Activated CD4-positive, alpha-beta T cell treated with anti-CD3 and anti-CD28 coated beads, Interleukin-2, amount 10 ng/mL, durations not matched to agents 24 days and 14 days (primary cell): ENCODE measurements around the gene ZNF860. TPM values are rescaled to one million over a fixed set of nuclear protein-coding genes. Genes with fewer than 3 reads are reported as not detected.

Experiments
- DNase-seq: peaks from one replicate; pipeline ENCODE4 v3.0.0; 2022
- H3K27ac Mint-ChIP-seq: one replicate; pipeline ENCODE4 v1.8.0; 2022; ENCODE audit warnings: mild to moderate bottlenecking, mixed read lengths
- H3K27me3 Mint-ChIP-seq: one replicate; pipeline ENCODE4 v1.8.0; 2022; ENCODE audit warnings: mixed read lengths
- H3K36me3 Mint-ChIP-seq: one replicate; pipeline ENCODE4 v1.8.0; 2022; ENCODE audit warnings: low read depth, mild to moderate bottlenecking, mixed read lengths
- H3K4me1 Mint-ChIP-seq: one replicate; pipeline ENCODE4 v1.8.0; 2021; ENCODE audit warnings: mixed read lengths
- H3K4me3 Mint-ChIP-seq: one replicate; pipeline ENCODE4 v1.8.0; 2022; ENCODE audit warnings: mild to moderate bottlenecking, moderate library complexity, mixed read lengths
- H3K9me3 Mint-ChIP-seq: one replicate; pipeline ENCODE4 v1.8.0; 2021; ENCODE audit warnings: mixed read lengths
- intact Hi-C: fragments of 100-400 bp; cut with micrococcal nuclease; formaldehyde crosslinking; loops from one replicate; pipeline ENCODE4 v1.15.1; 2023
- total RNA-seq: library from RNA; stranded (reverse); gene quantifications from 2 replicates; pipeline ENCODE4 v1.2.3, GENCODE V29; 2022

Gene ZNF860
- total RNA-seq, 1 donor from 2014 or later, result 0.19 TPM

DNA sequence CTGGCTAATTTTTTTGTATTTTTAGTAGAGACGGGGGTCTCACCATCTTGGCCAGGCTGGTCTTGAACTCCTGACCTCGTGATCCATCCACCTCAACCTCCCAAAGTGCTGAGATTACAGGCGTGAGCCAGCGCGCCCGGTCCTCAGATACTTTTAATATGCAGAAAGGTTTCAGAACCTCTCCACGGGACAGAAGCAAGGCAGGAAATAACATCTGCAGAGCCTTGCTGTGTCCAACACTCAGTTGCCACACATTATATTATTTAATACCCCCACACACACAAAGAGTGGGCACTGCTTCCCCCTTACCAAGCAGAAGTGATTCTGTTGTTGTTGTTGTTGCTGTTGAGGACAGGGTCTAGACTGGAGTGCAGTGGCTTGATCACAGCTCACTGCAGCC lies 28.5 kb upstream of the ZNF860 start:
- Mint-ChIP-seq H3K27me3 (peaks cover 6% of the 10 kb centered on the region), H3K27ac (no peak overlapping the region), H3K4me3 (no peak overlapping the region), H3K9me3 (peaks cover 9% of the 10 kb centered on the region), H3K36me3 (peaks cover 2% of the 10 kb centered on the region), H3K4me1 (peaks cover 4% of the 10 kb centered on the region)
- no peak for DNase-seq
- intact Hi-C loops, result no loop called here

DNA sequence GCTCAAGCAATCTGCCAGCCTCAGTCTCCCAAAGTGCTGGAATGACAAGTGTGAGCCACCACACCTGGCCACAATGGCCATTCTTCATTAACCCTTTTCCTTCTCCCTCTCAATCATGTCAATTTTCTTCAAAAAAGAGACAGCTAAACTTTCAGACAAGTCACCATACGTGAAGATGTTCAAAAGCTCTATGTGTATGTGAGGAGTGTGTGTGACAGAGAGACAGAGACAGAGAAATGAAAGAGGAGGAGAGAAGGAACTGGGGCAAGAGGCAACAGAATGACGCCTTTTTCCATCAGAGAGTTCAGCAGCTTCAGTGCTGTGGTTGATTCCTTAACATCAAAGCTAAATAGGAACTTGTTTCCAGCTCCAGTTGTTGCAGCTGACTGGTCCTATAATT lies 27.9 kb upstream of the ZNF860 start:
- H3K9me3 Mint-ChIP-seq, result peaks cover 9% of the 10 kb centered on the region
- peaks cover 2% of the 10 kb centered on the region for H3K36me3 Mint-ChIP-seq
- intact Hi-C loops, result no loop called here
- H3K4me1 Mint-ChIP-seq, result peaks cover 4% of the 10 kb centered on the region
- no peak overlapping the region for H3K27ac Mint-ChIP-seq
- H3K27me3 Mint-ChIP-seq, result peaks cover 6% of the 10 kb centered on the region
- DNase-seq, result no peak
- H3K4me3 Mint-ChIP-seq, result no peak overlapping the region

GRCh38 chr3:31955581-31955980 lies 26.0 kb upstream of the ZNF860 start:
- H3K9me3 Mint-ChIP-seq, result peaks cover 8% of the 10 kb centered on the region
- no peak for DNase-seq
- peaks cover 6% of the 10 kb centered on the region for H3K4me1 Mint-ChIP-seq
- no peak overlapping the region for H3K4me3 Mint-ChIP-seq
- H3K27ac Mint-ChIP-seq, result no peak overlapping the region
- intact Hi-C loops, result no loop called here
- H3K36me3 Mint-ChIP-seq, result peaks cover 2% of the 10 kb centered on the region
- peaks cover 4% of the 10 kb centered on the region for H3K27me3 Mint-ChIP-seq

DNA sequence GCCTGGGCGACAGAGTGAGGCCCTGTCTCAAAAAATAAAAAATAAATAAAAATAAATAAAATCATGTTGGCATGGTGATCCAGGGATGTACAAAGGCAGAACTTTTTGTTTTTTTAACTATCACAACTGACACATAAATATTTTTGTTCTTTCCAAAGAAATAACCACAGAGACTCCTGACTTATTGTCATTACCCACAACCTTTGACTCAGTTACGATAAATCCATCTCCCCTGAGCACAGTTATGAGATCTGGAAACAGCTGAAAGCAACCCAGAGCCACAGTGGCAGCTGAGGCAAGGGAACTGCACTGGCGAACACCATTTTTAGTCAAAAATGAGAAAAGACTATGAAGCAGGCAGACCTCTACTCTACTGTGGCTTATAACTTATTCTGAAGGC lies 24.4 kb upstream of the ZNF860 start:
- peaks cover 2% of the 10 kb centered on the region for H3K36me3 Mint-ChIP-seq
- H3K4me1 Mint-ChIP-seq, result peaks cover 7% of the 10 kb centered on the region
- H3K9me3 Mint-ChIP-seq, result peaks cover 4% of the 10 kb centered on the region
- intact Hi-C loops, result no loop called here
- DNase-seq, result no peak
- peaks cover 2% of the 10 kb centered on the region for H3K27me3 Mint-ChIP-seq
- H3K27ac Mint-ChIP-seq, result no peak overlapping the region
- no peak overlapping the region for H3K4me3 Mint-ChIP-seq

GRCh38 chr3:31958701-31959152 lies 22.8 kb upstream of the ZNF860 start:
- H3K4me3 Mint-ChIP-seq, result no peak overlapping the region
- no peaks in the 10 kb centered on the region for H3K27me3 Mint-ChIP-seq
- peaks cover 5% of the 10 kb centered on the region for H3K9me3 Mint-ChIP-seq
- no peak for DNase-seq
- intact Hi-C loops, result no loop called here
- H3K4me1 Mint-ChIP-seq, result peaks cover 9% of the 10 kb centered on the region
- no peak overlapping the region for H3K27ac Mint-ChIP-seq
- H3K36me3 Mint-ChIP-seq, result peaks cover 2% of the 10 kb centered on the region

- peaks cover 2% of the 10 kb centered on the region for H3K36me3 Mint-ChIP-seq
- H3K27ac Mint-ChIP-seq, result no peak overlapping the region
- no peak for DNase-seq
- H3K9me3 Mint-ChIP-seq, result peaks cover 8% of the 10 kb centered on the region
- no peak overlapping the region for H3K4me3 Mint-ChIP-seq
- intact Hi-C loops, result no loop called here
- H3K4me1 Mint-ChIP-seq, result peaks cover 9% of the 10 kb centered on the region
- H3K27me3 Mint-ChIP-seq, result no peaks in the 10 kb centered on the region
Observed at GRCh38 chr3:31959251-31959650, 22.3 kb upstream of the ZNF860 start.

DNA sequence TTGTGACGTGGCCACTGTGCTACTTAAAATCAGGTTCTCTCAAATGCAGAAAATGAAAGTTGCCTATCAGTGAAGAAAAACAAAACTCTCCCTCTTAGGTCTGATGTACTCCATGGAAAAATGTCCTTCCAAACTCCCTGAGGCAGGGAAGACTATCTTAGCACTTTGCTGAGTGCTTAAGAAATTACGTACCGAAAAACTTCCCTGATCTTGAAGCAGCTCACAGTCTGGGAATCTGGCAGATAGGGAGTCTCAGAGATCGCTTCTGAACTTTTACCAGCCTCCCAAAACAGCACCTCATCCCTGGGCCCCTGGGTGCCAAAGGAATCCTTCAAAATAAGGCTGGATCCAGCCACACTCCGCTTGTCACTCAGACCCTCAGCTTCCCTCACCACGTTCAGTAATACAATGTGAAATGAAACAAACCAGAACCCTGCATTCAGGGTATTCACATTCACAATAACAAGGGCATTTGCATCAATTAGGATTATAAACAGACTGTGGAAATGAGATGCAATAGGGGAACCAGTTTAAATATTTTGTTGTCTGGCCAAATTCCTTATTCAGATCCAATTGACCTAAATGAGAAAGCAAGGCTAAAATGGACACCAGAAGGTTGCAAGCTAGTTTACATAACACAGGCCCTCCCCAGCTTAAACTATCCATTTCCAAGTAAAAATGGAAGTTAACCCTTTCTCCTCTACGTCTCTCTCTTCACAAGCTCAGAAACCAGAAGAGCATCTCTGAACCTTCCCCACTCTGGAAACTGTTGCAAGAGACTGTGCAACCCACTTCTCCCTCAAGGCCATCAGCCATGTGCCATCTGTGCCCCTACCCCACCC lies 21.4 kb upstream of the ZNF860 start:
- H3K27ac Mint-ChIP-seq, result peak overlapping the region; percentile 24
- H3K27me3 Mint-ChIP-seq, result no peaks in the 10 kb centered on the region
- intact Hi-C loops, result no loop called here

GRCh38 chr3:31960793-31961431 lies 20.6 kb upstream of the ZNF860 start:
- peaks cover 3% of the 10 kb centered on the region for H3K9me3 Mint-ChIP-seq
- intact Hi-C loops, result no loop called here
- H3K27ac Mint-ChIP-seq, result no peak overlapping the region
- no peaks in the 10 kb centered on the region for H3K36me3 Mint-ChIP-seq
- no peak overlapping the region for H3K4me3 Mint-ChIP-seq
- no peak for DNase-seq
- H3K27me3 Mint-ChIP-seq, result no peaks in the 10 kb centered on the region
- peaks cover 9% of the 10 kb centered on the region for H3K4me1 Mint-ChIP-seq

More for the DNA sequence above, 21.4 kb upstream of the ZNF860 start:
- no peak for DNase-seq
- no peak overlapping the region for H3K4me3 Mint-ChIP-seq
- H3K9me3 Mint-ChIP-seq, result peaks cover 8% of the 10 kb centered on the region
- H3K4me1 Mint-ChIP-seq, result peaks cover 9% of the 10 kb centered on the region
- no peaks in the 10 kb centered on the region for H3K36me3 Mint-ChIP-seq

DNA sequence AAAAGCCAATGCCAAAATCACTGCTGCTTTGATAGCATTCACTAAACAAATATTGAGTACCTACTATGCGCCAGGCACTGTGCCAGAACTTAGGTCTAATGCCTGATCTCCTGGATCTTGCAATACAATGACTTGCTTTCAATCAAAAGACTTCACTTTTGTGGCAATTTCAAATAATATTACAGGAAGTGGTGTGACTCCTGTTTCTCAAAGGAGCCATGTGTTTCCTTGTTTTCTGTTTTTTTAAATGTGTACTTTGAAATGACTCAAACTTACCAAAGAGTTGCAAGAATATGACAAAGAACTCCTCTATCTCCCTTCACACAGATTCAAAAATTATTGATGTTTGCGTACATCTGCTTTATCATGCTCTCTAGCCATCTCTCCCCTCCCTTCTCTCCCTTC lies 18.7 kb upstream of the ZNF860 start:
- Mint-ChIP-seq H3K27me3 (no peaks in the 10 kb centered on the region), H3K4me3 (no peak overlapping the region), H3K27ac (peak overlapping the region; percentile 39), H3K4me1 (peaks cover 9% of the 10 kb centered on the region), H3K36me3 (no peaks in the 10 kb centered on the region), H3K9me3 (peaks cover 3% of the 10 kb centered on the region)
- intact Hi-C loops, result no loop called here
- no peak for DNase-seq

DNA sequence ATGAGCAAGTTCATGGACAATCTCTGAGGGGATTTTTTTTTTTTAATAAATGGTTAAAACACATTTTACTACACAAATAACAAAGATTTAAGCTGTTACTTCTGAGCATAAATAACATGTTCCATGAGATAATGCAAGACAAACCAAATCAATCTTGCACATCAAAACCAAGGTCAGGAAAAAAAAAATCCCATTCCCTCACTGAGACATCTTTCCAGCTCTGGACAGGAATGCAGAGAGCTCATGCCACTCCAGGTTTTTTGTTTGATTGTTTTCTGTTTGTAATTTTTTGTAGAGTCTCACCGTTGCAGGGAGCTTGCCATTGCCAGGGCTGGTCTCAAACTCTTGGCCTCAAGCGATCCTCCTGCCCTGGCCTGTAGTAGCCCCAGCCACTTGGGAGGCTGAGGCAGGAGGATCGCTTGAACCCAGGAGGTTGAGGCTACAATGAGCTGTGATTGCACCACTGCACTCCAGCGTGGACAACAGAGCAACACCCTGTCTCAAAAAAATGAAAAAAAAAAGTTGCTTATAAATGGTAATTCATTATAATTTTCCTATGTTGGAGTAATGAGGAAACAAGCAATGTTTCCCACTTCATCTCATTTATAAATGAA lies 14.5 kb upstream of the ZNF860 start:
- Mint-ChIP-seq H3K4me1 (peaks cover 5% of the 10 kb centered on the region), H3K9me3 (peaks cover 3% of the 10 kb centered on the region), H3K4me3 (no peak overlapping the region), H3K27me3 (no peaks in the 10 kb centered on the region), H3K36me3 (no peaks in the 10 kb centered on the region), H3K27ac (no peak overlapping the region)
- no peak for DNase-seq
- intact Hi-C loops, result no loop called here

DNA sequence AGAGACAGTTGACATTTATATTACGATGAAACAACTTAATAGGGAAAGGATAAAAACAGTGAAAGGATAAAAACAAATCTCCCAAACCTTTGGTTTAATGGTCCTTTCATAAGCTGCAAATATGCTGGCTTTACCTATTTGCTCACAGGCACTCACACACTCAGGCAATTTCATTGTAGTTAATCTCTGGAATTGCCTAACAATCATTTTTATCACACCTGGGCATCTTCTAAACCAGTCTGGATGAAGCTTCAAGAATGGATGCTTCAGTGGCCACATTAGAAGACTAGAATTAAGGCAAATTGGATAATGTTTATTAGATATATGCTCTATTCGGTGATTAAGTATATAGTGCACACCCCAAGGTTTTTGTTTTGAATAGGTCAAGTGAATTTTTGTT lies 14.0 kb upstream of the ZNF860 start:
- Mint-ChIP-seq H3K9me3 (peaks cover 3% of the 10 kb centered on the region), H3K36me3 (no peaks in the 10 kb centered on the region), H3K4me3 (no peak overlapping the region), H3K27ac (no peak overlapping the region), H3K4me1 (peaks cover 9% of the 10 kb centered on the region), H3K27me3 (no peaks in the 10 kb centered on the region)
- intact Hi-C loops, result no loop called here
- DNase-seq, result no peak

DNA sequence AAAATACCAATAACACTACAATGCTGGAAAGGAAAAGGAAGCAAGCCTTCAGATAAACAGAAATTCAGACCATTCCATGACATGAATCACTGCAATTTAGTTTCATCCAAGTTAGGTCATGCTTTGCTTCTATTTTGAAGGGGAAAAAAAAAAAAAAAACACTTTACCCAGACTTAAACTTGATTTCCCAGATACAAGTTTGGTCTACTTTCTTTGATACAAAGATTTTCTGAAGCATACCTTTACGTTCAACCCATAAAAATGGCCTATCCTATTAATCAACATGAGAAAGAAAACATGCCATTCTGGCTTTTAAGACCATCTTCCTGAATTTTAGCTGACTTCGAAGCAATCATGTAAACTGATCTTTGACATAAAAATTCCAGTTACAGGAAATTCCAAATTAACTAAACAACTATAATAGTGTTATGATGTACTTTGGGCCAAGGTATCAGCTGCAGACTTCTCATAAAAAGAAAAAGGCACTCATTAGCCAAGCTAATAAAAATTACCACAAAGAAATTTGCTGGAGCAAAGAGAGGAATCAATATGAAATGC lies 13.1 kb upstream of the ZNF860 start:
- Mint-ChIP-seq H3K27me3 (no peaks in the 10 kb centered on the region), H3K27ac (no peak overlapping the region), H3K9me3 (peaks cover 3% of the 10 kb centered on the region), H3K4me1 (peaks cover 4% of the 10 kb centered on the region), H3K4me3 (no peak overlapping the region), H3K36me3 (no peaks in the 10 kb centered on the region)
- DNase-seq, result no peak
- intact Hi-C loops, result no loop called here

DNA sequence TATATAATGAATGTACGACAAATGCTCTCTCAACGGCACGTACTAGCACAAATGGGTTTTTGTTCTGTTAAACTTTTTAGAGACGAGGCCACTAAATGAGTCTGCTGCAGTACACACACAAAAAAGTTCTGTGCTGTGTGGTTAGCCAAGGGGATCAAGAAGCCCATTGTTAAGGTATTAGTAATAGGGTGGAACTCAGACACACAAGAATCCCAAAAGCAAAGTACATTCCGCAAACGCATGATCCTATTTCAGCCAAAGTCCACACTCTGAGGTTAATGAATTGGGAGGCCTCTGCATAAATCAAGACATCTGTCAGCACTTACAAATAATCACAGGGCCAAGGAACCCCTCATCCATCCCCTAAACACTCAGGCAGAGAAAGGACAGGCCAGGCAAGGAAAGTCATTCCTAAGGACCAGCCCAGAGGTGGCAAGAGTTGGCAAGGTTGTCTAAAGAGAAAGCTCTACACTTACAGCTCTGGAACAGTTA lies 12.6 kb upstream of the ZNF860 start:
- peaks cover 4% of the 10 kb centered on the region for H3K4me1 Mint-ChIP-seq
- H3K36me3 Mint-ChIP-seq, result no peaks in the 10 kb centered on the region
- intact Hi-C loops, result no loop called here
- H3K27ac Mint-ChIP-seq, result no peak overlapping the region
- no peak overlapping the region for H3K4me3 Mint-ChIP-seq
- peaks cover under 1% of the 10 kb centered on the region for H3K9me3 Mint-ChIP-seq
- H3K27me3 Mint-ChIP-seq, result no peaks in the 10 kb centered on the region
- DNase-seq, result no peak

GRCh38 chr3:31971607-31972006 lies 9.9 kb upstream of the ZNF860 start:
- intact Hi-C loops, result loop anchor here (10.0 kb wide), 1 partner anchor 687 kb away; no protein-coding TSS in a partner anchor
- Mint-ChIP-seq H3K27me3 (no peaks in the 10 kb centered on the region), H3K27ac (no peak overlapping the region), H3K4me1 (peaks cover 4% of the 10 kb centered on the region), H3K36me3 (peaks cover 3% of the 10 kb centered on the region), H3K9me3 (no peaks in the 10 kb centered on the region), H3K4me3 (no peak overlapping the region)
- no peak for DNase-seq
